Liver (tissue), 3 donors: ENCODE data around the gene FOXD1.

Experiments used
- EGR1 ChIP-seq, 2 donors: IDR thresholded peaks; 2 replicates each; pipeline ENCODE4 v1.6.1; 2016 to 2018; ENCODE audit warnings: antibody characterized with exemption in 2 of 2, low read depth in 2 of 2
- FOXA1 ChIP-seq: IDR thresholded peaks from 2 replicates; pipeline ENCODE4 v1.6.1; 2016; ENCODE audit warnings: antibody characterized with exemption
- GABPA ChIP-seq, 2 donors: IDR thresholded peaks in 1 of 2; conservative IDR thresholded peaks in 1 of 2; 2 replicates each; pipeline ENCODE4 v1.6.1; 2016; ENCODE audit warnings: antibody characterized with exemption in 2 of 2, mild to moderate bottlenecking in 1 of 2, moderate library complexity in 1 of 2
- JUND ChIP-seq, 2 donors: IDR thresholded peaks; 2 replicates each; pipeline ENCODE4 v1.6.1; 2016; ENCODE audit warnings: antibody characterized with exemption in 2 of 2
- NR2F2 ChIP-seq: IDR thresholded peaks from 2 replicates; pipeline ENCODE4 v1.6.1; 2016; ENCODE audit warnings: antibody characterized with exemption
- RAD21 ChIP-seq, 2 donors: IDR thresholded peaks; 2 replicates each; pipeline ENCODE4 v1.6.1; 2016; ENCODE audit warnings: antibody characterized with exemption in 2 of 2, mild to moderate bottlenecking in 2 of 2
- RXRA ChIP-seq, 2 donors: IDR thresholded peaks; 2 replicates each; pipeline ENCODE4 v1.6.1; 2017 to 2018; ENCODE audit warnings: antibody characterized with exemption in 2 of 2, mild to moderate bottlenecking in 1 of 2
- TAF1 ChIP-seq: conservative IDR thresholded peaks from 2 replicates; pipeline ENCODE4 v1.6.1; 2016; ENCODE audit warnings: antibody characterized with exemption, mild to moderate bottlenecking
- YY1 ChIP-seq: IDR thresholded peaks from 2 replicates; pipeline ENCODE4 v1.6.1; 2016; ENCODE audit warnings: antibody characterized with exemption, mild to moderate bottlenecking
- TF ChIP-seq, protein P1 (sequence below): fragments of 150-350 bp; IDR thresholded peaks from 2 replicates; pipeline ENCODE4 v1.5.1; 2017; ENCODE audit warnings: improper control_type of control experiment, low read depth, low read length; ENCODE audit not compliant: missing input control
- TF ChIP-seq, protein P2 (sequence below): IDR thresholded peaks from 2 replicates; pipeline ENCODE4 v1.6.1; 2016; ENCODE audit warnings: antibody characterized with exemption, mild to moderate bottlenecking
- TF ChIP-seq, protein P3 (sequence below): IDR thresholded peaks from 2 replicates; pipeline ENCODE4 v1.6.1; 2016; ENCODE audit warnings: antibody characterized with exemption
- TF ChIP-seq, protein P4 (sequence below): IDR thresholded peaks from 2 replicates; pipeline ENCODE4 v1.6.1; 2016; ENCODE audit warnings: antibody characterized with exemption
- TF ChIP-seq, protein P5 (sequence below): IDR thresholded peaks from 2 replicates; pipeline ENCODE4 v1.6.1; 2016; ENCODE audit warnings: antibody characterized with exemption
- donor health status: healthy.
- donor health status: healthy.

DNA sequence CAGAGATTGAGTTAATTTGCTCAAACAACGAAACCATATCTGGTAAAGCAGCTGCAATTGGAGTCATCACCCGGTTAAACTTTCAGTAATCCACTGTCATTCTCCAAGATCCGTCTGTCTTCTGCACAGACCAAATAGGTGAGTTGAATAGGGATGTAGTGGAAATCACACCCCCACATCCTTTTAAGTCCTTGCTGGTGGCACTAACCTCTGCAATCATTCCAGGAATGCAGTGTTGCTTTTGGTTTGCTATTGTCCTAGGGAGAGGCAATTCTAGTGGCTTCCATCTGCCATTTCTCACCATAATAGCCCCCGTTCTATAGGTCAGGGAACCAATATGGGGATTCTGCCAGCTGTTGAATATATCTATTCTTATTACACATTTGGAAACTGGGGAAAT, 35.1 kb upstream of the FOXD1 start:
- TF ChIP-seq, protein P1, sequence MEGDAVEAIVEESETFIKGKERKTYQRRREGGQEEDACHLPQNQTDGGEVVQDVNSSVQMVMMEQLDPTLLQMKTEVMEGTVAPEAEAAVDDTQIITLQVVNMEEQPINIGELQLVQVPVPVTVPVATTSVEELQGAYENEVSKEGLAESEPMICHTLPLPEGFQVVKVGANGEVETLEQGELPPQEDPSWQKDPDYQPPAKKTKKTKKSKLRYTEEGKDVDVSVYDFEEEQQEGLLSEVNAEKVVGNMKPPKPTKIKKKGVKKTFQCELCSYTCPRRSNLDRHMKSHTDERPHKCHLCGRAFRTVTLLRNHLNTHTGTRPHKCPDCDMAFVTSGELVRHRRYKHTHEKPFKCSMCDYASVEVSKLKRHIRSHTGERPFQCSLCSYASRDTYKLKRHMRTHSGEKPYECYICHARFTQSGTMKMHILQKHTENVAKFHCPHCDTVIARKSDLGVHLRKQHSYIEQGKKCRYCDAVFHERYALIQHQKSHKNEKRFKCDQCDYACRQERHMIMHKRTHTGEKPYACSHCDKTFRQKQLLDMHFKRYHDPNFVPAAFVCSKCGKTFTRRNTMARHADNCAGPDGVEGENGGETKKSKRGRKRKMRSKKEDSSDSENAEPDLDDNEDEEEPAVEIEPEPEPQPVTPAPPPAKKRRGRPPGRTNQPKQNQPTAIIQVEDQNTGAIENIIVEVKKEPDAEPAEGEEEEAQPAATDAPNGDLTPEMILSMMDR: no peak
- TF ChIP-seq, protein P2, sequence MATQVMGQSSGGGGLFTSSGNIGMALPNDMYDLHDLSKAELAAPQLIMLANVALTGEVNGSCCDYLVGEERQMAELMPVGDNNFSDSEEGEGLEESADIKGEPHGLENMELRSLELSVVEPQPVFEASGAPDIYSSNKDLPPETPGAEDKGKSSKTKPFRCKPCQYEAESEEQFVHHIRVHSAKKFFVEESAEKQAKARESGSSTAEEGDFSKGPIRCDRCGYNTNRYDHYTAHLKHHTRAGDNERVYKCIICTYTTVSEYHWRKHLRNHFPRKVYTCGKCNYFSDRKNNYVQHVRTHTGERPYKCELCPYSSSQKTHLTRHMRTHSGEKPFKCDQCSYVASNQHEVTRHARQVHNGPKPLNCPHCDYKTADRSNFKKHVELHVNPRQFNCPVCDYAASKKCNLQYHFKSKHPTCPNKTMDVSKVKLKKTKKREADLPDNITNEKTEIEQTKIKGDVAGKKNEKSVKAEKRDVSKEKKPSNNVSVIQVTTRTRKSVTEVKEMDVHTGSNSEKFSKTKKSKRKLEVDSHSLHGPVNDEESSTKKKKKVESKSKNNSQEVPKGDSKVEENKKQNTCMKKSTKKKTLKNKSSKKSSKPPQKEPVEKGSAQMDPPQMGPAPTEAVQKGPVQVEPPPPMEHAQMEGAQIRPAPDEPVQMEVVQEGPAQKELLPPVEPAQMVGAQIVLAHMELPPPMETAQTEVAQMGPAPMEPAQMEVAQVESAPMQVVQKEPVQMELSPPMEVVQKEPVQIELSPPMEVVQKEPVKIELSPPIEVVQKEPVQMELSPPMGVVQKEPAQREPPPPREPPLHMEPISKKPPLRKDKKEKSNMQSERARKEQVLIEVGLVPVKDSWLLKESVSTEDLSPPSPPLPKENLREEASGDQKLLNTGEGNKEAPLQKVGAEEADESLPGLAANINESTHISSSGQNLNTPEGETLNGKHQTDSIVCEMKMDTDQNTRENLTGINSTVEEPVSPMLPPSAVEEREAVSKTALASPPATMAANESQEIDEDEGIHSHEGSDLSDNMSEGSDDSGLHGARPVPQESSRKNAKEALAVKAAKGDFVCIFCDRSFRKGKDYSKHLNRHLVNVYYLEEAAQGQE: no peak
- TF ChIP-seq TAF1: no peak
- TF ChIP-seq FOXA1: no peak
- TF ChIP-seq EGR1 (IDR thresholded peaks at IDR 0.05; ENCODE audit: low read depth in 2 of 2): no peak
- TF ChIP-seq, protein P3, sequence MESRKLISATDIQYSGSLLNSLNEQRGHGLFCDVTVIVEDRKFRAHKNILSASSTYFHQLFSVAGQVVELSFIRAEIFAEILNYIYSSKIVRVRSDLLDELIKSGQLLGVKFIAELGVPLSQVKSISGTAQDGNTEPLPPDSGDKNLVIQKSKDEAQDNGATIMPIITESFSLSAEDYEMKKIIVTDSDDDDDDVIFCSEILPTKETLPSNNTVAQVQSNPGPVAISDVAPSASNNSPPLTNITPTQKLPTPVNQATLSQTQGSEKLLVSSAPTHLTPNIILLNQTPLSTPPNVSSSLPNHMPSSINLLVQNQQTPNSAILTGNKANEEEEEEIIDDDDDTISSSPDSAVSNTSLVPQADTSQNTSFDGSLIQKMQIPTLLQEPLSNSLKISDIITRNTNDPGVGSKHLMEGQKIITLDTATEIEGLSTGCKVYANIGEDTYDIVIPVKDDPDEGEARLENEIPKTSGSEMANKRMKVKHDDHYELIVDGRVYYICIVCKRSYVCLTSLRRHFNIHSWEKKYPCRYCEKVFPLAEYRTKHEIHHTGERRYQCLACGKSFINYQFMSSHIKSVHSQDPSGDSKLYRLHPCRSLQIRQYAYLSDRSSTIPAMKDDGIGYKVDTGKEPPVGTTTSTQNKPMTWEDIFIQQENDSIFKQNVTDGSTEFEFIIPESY: no peak
- TF ChIP-seq RAD21 (IDR thresholded peaks at IDR 0.05): no peak
- TF ChIP-seq, protein P4, sequence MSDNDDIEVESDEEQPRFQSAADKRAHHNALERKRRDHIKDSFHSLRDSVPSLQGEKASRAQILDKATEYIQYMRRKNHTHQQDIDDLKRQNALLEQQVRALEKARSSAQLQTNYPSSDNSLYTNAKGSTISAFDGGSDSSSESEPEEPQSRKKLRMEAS: no peak
- no peak for TF ChIP-seq JUND (IDR thresholded peaks at IDR 0.05)
- TF ChIP-seq, protein P5, sequence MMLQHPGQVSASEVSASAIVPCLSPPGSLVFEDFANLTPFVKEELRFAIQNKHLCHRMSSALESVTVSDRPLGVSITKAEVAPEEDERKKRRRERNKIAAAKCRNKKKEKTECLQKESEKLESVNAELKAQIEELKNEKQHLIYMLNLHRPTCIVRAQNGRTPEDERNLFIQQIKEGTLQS: no peak
- no peak for TF ChIP-seq GABPA (IDR thresholded peaks at IDR 0.05 in 1 of 2, conservative IDR thresholded peaks at IDR 0.05 in 1 of 2)
- TF ChIP-seq YY1: no peak
- TF ChIP-seq RXRA (IDR thresholded peaks at IDR 0.05): no peak
- TF ChIP-seq NR2F2: no peak
